GM23338 (cell line): ENCODE measurements around the gene SLC25A22. TPM values are rescaled to one million over a fixed set of nuclear protein-coding genes. Genes with fewer than 3 reads are reported as not detected.

ENCODE experiments used
- ATAC-seq: fragments of 200-7000 bp; cut with Tn5 transposase; 3 replicates; pipeline ENCODE4 v1.9.1; 2020
- DNase-seq: peaks from one replicate; pipeline ENCODE4 v3.0.0-alpha.2; 2015; ENCODE audit warnings: low spot score
- H2AFZ ChIP-seq: fragments of 200-600 bp; sonication (generic); 2 replicates; pipeline ENCODE4 v1.8.0; 2016; ENCODE audit warnings: antibody characterized with exemption, mild to moderate bottlenecking, moderate library complexity
- H3F3A ChIP-seq: fragments of 200-600 bp; sonication (generic); replicated peaks from 2 replicates; pipeline ENCODE4 v1.8.0; 2017; ENCODE audit warnings: antibody characterized with exemption, mixed run types, low read depth
- H3K27ac ChIP-seq: fragments of 200-600 bp; sonication (generic); 2 replicates; pipeline ENCODE4 v1.6.1; 2016; ENCODE audit warnings: low read depth
- H3K27me3 ChIP-seq: fragments of 200-600 bp; sonication (generic); 2 replicates; pipeline ENCODE4 v1.8.0; 2016; ENCODE audit warnings: mild to moderate bottlenecking, mixed run types, moderate library complexity; ENCODE audit not compliant: insufficient read depth
- H3K36me3 ChIP-seq: fragments of 200-600 bp; sonication (generic); 2 replicates; pipeline ENCODE4 v1.8.0; 2016; ENCODE audit warnings: mild to moderate bottlenecking; ENCODE audit not compliant: insufficient read depth
- H3K4me1 ChIP-seq: fragments of 200-600 bp; sonication (generic); 2 replicates; pipeline ENCODE4 v1.8.0; 2016; ENCODE audit warnings: mild to moderate bottlenecking, moderate library complexity; ENCODE audit not compliant: insufficient read depth
- H3K4me2 ChIP-seq: fragments of 200-600 bp; sonication (generic); 2 replicates; pipeline ENCODE4 v1.7.1; 2017; ENCODE audit warnings: mixed run types
- H3K4me3 ChIP-seq: fragments of 200-600 bp; sonication (generic); 2 replicates; pipeline ENCODE4 v1.6.1; 2016; ENCODE audit warnings: mixed run types
- H3K79me2 ChIP-seq: fragments of 200-600 bp; sonication (generic); replicated peaks from 2 replicates; pipeline ENCODE4 v1.8.0; 2017; ENCODE audit warnings: mild to moderate bottlenecking; ENCODE audit not compliant: insufficient read depth
- H3K9me2 ChIP-seq: fragments of 200-600 bp; sonication (generic); 2 replicates; pipeline ENCODE4 v1.8.0; 2017; ENCODE audit not compliant: insufficient read depth
- H4K20me1 ChIP-seq: fragments of 200-600 bp; sonication (generic); replicated peaks from 2 replicates; pipeline ENCODE4 v1.8.0; 2017; ENCODE audit warnings: mild to moderate bottlenecking; ENCODE audit not compliant: insufficient read depth
- H3K27ac Mint-ChIP-seq: 2 replicates; pipeline ENCODE4 v1.8.0; 2020; ENCODE audit warnings: inconsistent platforms, mild to moderate bottlenecking, moderate library complexity, mixed read lengths
- H3K27me3 Mint-ChIP-seq: 3 replicates; pipeline ENCODE4 v1.8.0; 2022; ENCODE audit warnings: low read depth, mild to moderate bottlenecking, moderate library complexity, mixed read lengths, inconsistent platforms; ENCODE audit not compliant: insufficient read depth, poor library complexity
- H3K36me3 Mint-ChIP-seq: 3 replicates; pipeline ENCODE4 v1.8.0; 2021; ENCODE audit warnings: low read depth, mild to moderate bottlenecking, inconsistent platforms, moderate library complexity, mixed read lengths
- H3K4me1 Mint-ChIP-seq: 3 replicates; pipeline ENCODE4 v1.8.0; 2020; ENCODE audit warnings: mild to moderate bottlenecking, inconsistent platforms, mixed read lengths
- H3K4me3 Mint-ChIP-seq: 3 replicates; pipeline ENCODE4 v1.8.0; 2021; ENCODE audit warnings: moderate library complexity, mild to moderate bottlenecking, inconsistent platforms, mixed read lengths
- H3K9me3 Mint-ChIP-seq: 3 replicates; pipeline ENCODE4 v1.8.0; 2020; ENCODE audit warnings: moderate library complexity, mild to moderate bottlenecking, inconsistent platforms, mixed read lengths
- CREB1 ChIP-seq: fragments of 250-450 bp; sonication (Bioruptor Pico); IDR thresholded peaks from 2 replicates; pipeline ENCODE4 v1.5.0; 2020; ENCODE audit warnings: low read depth, mild to moderate bottlenecking, moderate library complexity
- CTCF ChIP-seq, 2 experiments: fragments of 200-600 bp in 1 of 2; sonication (generic) in 1 of 2; conservative IDR thresholded peaks; 2 replicates each; pipeline versions ENCODE4 v1.5.1 to v1.6.1; 2016 to 2017; ENCODE audit warnings: antibody characterized with exemption in 2 of 2, low read depth in 2 of 2, mild to moderate bottlenecking in 2 of 2, moderate library complexity in 1 of 2
- ETS1 ChIP-seq: IDR thresholded peaks from 2 replicates; pipeline ENCODE4 v1.6.1; 2016; ENCODE audit warnings: antibody characterized with exemption
- EZH2 ChIP-seq: fragments of 200-600 bp; sonication (generic); IDR thresholded peaks from one replicate; pipeline ENCODE4 v1.8.0; 2017; ENCODE audit warnings: antibody characterized with exemption, mild to moderate bottlenecking, low read depth; ENCODE audit not compliant: unreplicated experiment
- EZH2phosphoT487 ChIP-seq: fragments of 200-600 bp; sonication (generic); IDR thresholded peaks from one replicate; pipeline ENCODE4 v1.8.1; 2018; ENCODE audit warnings: antibody characterized with exemption; ENCODE audit not compliant: unreplicated experiment
- JUNB ChIP-seq: IDR thresholded peaks from one replicate; pipeline ENCODE4 v1.6.1; 2016; ENCODE audit warnings: antibody characterized with exemption; ENCODE audit not compliant: unreplicated experiment
- NANOG ChIP-seq: IDR thresholded peaks from 2 replicates; pipeline ENCODE4 v1.6.1; 2016; ENCODE audit warnings: antibody characterized with exemption, borderline replicate concordance
- POLR2AphosphoS5 ChIP-seq: IDR thresholded peaks from 2 replicates; pipeline ENCODE4 v1.6.1; 2016; ENCODE audit warnings: antibody characterized with exemption, low read depth
- REST ChIP-seq: IDR thresholded peaks from one replicate; pipeline ENCODE4 v1.6.1; 2018; ENCODE audit warnings: antibody characterized with exemption; ENCODE audit not compliant: unreplicated experiment
- STAT1 ChIP-seq: IDR thresholded peaks from one replicate; pipeline ENCODE4 v1.6.1; 2016; ENCODE audit warnings: antibody characterized with exemption; ENCODE audit not compliant: unreplicated experiment
- ZNF114 ChIP-seq: fragments of 250-450 bp; sonication (Bioruptor Pico); IDR thresholded peaks from 2 replicates; pipeline ENCODE4 v1.5.0; 2020; ENCODE audit warnings: mild to moderate bottlenecking, moderate library complexity
- ZNF331 ChIP-seq: fragments of 250-450 bp; sonication (Bioruptor Pico); IDR thresholded peaks from 2 replicates; pipeline ENCODE4 v1.5.0; 2020; ENCODE audit warnings: low read depth, mild to moderate bottlenecking, moderate library complexity
- ZNF462 ChIP-seq: fragments of 250-450 bp; sonication (Bioruptor Pico); IDR thresholded peaks from 2 replicates; pipeline ENCODE4 v1.5.0; 2020; ENCODE audit warnings: mild to moderate bottlenecking, moderate library complexity
- polyA plus RNA-seq: library from polyadenylated mRNA; unstranded; fragments of >200 nt; fragmentation: Nextera tagmentation; extraction: Ambion mirVana; gene quantifications from 2 replicates; pipeline ENCODE4 v1.2.1, GENCODE V29; 2016
- total RNA-seq: library from RNA; depleted of rRNA; stranded (reverse); fragments of >200 nt; shearing (Covaris generic); gene quantifications from 2 replicates; pipeline ENCODE4 v1.2.3, GENCODE V29; 2014

Gene SLC25A22
- total and polyA plus RNA-seq, 2 experiments from 2014 or later, result 21.0 to 46.4 TPM

- ATAC-seq (no peak), DNase-seq (no peak)
- Histone ChIP-seq H3F3A (peaks cover 65% of the 10 kb centered on the region), H3K27me3 (no peaks in the 10 kb centered on the region), H2AFZ (no peak overlapping the region), H3K4me2 (no peak overlapping the region; the same call in 1 of the 2 replicates), H3K4me3 (no peak overlapping the region), H3K27ac (peak overlapping the region; percentile 80; the same call in 1 of the 2 replicates), H3K79me2 (peaks cover 18% of the 10 kb centered on the region), H3K9me2 (no peaks in the 10 kb centered on the region), H3K4me1 (peaks cover 8% of the 10 kb centered on the region), H4K20me1 (peaks cover 17% of the 10 kb centered on the region), H3K36me3 (peaks cover 66% of the 10 kb centered on the region)
- no peak overlapping the region for H3K4me3 Mint-ChIP-seq
- no peaks in the 10 kb centered on the region for H3K9me3 Mint-ChIP-seq
- TF ChIP-seq JUNB, result no peak
- no peak for TF ChIP-seq ZNF462 (CRISPR knock-in tag)
- no peak for TF ChIP-seq CTCF (conservative IDR thresholded peaks at IDR 0.05; ENCODE audit: low read depth in 2 of 2)
- TF ChIP-seq EZH2phosphoT487, result no peak
- TF ChIP-seq STAT1, result no peak
- TF ChIP-seq ZNF114, result no peak
- no peak for TF ChIP-seq REST
- TF ChIP-seq ETS1, result no peak
- TF ChIP-seq ZNF331 (CRISPR knock-in tag), result no peak
- TF ChIP-seq POLR2AphosphoS5, result no peak
- TF ChIP-seq CREB1, result no peak
- TF ChIP-seq NANOG, result no peak
- TF ChIP-seq EZH2, result no peak
- peaks cover 89% of the 10 kb centered on the region for H3K36me3 Mint-ChIP-seq
- H3K27me3 Mint-ChIP-seq, result peaks cover 29% of the 10 kb centered on the region
- H3K4me1 Mint-ChIP-seq, result peaks cover 10% of the 10 kb centered on the region
- H3K27ac Mint-ChIP-seq, result no peak overlapping the region; the same call in 1 of the 2 replicates
Measured at GRCh38 chr11:761526-762108, 36.5 kb downstream of the SLC25A22 start.
